Endothelial cell of umbilical vein (primary cell): ENCODE measurements around the gene ZPBP2.

Experiments used
- CTCF ChIP-seq, 2 donors: IDR thresholded peaks; 1 replicate in 1 of 2; 2 replicates in 1 of 2; pipeline ENCODE4 v1.5.1; 2011; ENCODE audit warnings: low read length in 2 of 2, mild to moderate bottlenecking in 2 of 2, moderate library complexity in 2 of 2, control low read depth in 1 of 2, inconsistent platforms in 1 of 2, low read depth in 1 of 2; ENCODE audit not compliant: insufficient read depth in 1 of 2; ENCODE audit errors: extremely low read depth in 1 of 2
- POLR2AphosphoS5 ChIP-seq: IDR thresholded peaks from 2 replicates; pipeline ENCODE4 v1.6.1; 2012; ENCODE audit warnings: low read depth, mild to moderate bottlenecking, control low read depth, low read length, moderate library complexity; ENCODE audit not compliant: insufficient read depth

- no peak for TF ChIP-seq POLR2AphosphoS5
- TF ChIP-seq CTCF (IDR thresholded peaks at IDR 0.05; ENCODE audit: extremely low read depth in 1 of 2, insufficient read depth in 1 of 2, low read depth in 1 of 2, low read length in 2 of 2) = no peak
These were observed 47.0 kb upstream of the ZPBP2 start for GRCh38 chr17:39820987-39821386.
